Stimulated activated CD8-positive, alpha-beta memory T cell treated with anti-CD3 and anti-CD28 coated beads, Interleukin-7, amount 100 ng/mL, for 48 hours (primary cell): ENCODE measurements around the gene TUBA4A.

Source experiments
- DNase-seq, 2 donors: peaks; one replicate each; pipeline ENCODE4 v3.0.0-alpha.2; 2020; ENCODE audit warnings: low read depth in 1 of 2; ENCODE audit errors: extremely low read depth in 1 of 2

The TUBA4A gene

GRCh38 chr2:219244789-219245147 is 8.9 kb downstream of the TUBA4A start:
- DNase-seq: no peak

GRCh38 chr2:219243291-219243761 is 10.4 kb downstream of the TUBA4A start:
- DNase-seq: no peak

- DNase-seq: no peak
Measured at GRCh38 chr2:219234331-219234730, 19.4 kb downstream of the TUBA4A start.

- DNase-seq: peak in 1 of 2 donors; percentile 44
Measured at GRCh38 chr2:219230059-219230540, 23.6 kb downstream of the TUBA4A start.

- peak; percentile 97 to 99 for DNase-seq
Measured at GRCh38 chr2:219229305-219230058, 24.2 kb downstream of the TUBA4A start, which contains the start of the genes ANKZF1 and ATG9A. Gene ANKZF1, plus strand, starts transcription at chr2:219229806. Its CDS starts 452 bp downstream, at chr2:219230258. Gene ATG9A, minus strand, starts transcription at chr2:219229636. Its CDS starts 1,612 bp downstream, at chr2:219228024.

- no peak for DNase-seq
Measured at GRCh38 chr2:219228911-219229304, 24.8 kb downstream of the TUBA4A start.

GRCh38 chr2:219228041-219228910 is 25.4 kb downstream of the TUBA4A start:
- DNase-seq: no peak

GRCh38 chr2:219225350-219225749 is 28.4 kb downstream of the TUBA4A start:
- no peak for DNase-seq

GRCh38 chr2:219223831-219224610 is 29.7 kb downstream of the TUBA4A start:
- no peak for DNase-seq

GRCh38 chr2:219221957-219222518 is 31.7 kb downstream of the TUBA4A start:
- DNase-seq: no peak

GRCh38 chr2:219220652-219221402 is 32.9 kb downstream of the TUBA4A start:
- DNase-seq: no peak

GRCh38 chr2:219219784-219220532 is 33.8 kb downstream of the TUBA4A start:
- DNase-seq: no peak

GRCh38 chr2:219218732-219219701 is 34.7 kb downstream of the TUBA4A start, which contains the start of gene ABCB6:
Gene ABCB6, minus strand, starts transcription at chr2:219218958. Its CDS starts 285 bp downstream, at chr2:219218673.
- DNase-seq: peak; percentile 71 to 86

GRCh38 chr2:219218217-219218731 is 35.4 kb downstream of the TUBA4A start:
- DNase-seq: no peak

GRCh38 chr2:219216535-219216915 is 37.2 kb downstream of the TUBA4A start:
- no peak for DNase-seq

GRCh38 chr2:219215871-219216534 is 37.7 kb downstream of the TUBA4A start:
- no peak for DNase-seq

- no peak for DNase-seq
Measured at GRCh38 chr2:219214786-219215185, 38.9 kb downstream of the TUBA4A start.
